Loucy (cell line): ENCODE data around the gene ARGLU1.

Experiments
- H2AFZ ChIP-seq: fragments of 200-600 bp; sonication (generic); 2 replicates; pipeline ENCODE4 v1.6.0; 2016; ENCODE audit warnings: antibody characterized with exemption, mild to moderate bottlenecking, low read length, moderate library complexity
- H3F3A ChIP-seq: fragments of 200-600 bp; 2 replicates; pipeline ENCODE4 v1.6.0; 2016; ENCODE audit warnings: antibody characterized with exemption, low read depth, mild to moderate bottlenecking
- H3K27me3 ChIP-seq: fragments of 200-600 bp; sonication (generic); 2 replicates; pipeline ENCODE4 v1.6.1; 2014; ENCODE audit warnings: low read length, mild to moderate bottlenecking; ENCODE audit not compliant: insufficient read depth, poor library complexity, severe bottlenecking
- H3K36me3 ChIP-seq: fragments of 200-600 bp; sonication (generic); 2 replicates; pipeline ENCODE4 v1.6.1; 2016; ENCODE audit warnings: low read length; ENCODE audit not compliant: insufficient read depth
- H3K4me1 ChIP-seq: fragments of 200-600 bp; sonication (generic); 2 replicates; pipeline ENCODE4 v1.5.1; 2014; ENCODE audit warnings: low read length, mild to moderate bottlenecking; ENCODE audit not compliant: insufficient read depth, poor library complexity, severe bottlenecking
- H3K4me2 ChIP-seq: fragments of 200-600 bp; sonication (generic); 2 replicates; pipeline ENCODE4 v1.6.0; 2014; ENCODE audit warnings: antibody characterized with exemption, low read length, low read depth, mild to moderate bottlenecking; ENCODE audit not compliant: poor library complexity, severe bottlenecking
- H3K4me3 ChIP-seq: fragments of 200-600 bp; sonication (generic); 2 replicates; pipeline ENCODE4 v1.5.1; 2014; ENCODE audit warnings: low read length, mild to moderate bottlenecking, mixed read lengths; ENCODE audit not compliant: poor library complexity, severe bottlenecking
- H3K79me2 ChIP-seq: fragments of 200-600 bp; sonication (generic); 2 replicates; pipeline ENCODE4 v1.6.1; 2014; ENCODE audit warnings: low read length; ENCODE audit not compliant: insufficient read depth
- H3K9ac ChIP-seq: fragments of 200-600 bp; sonication (generic); 2 replicates; pipeline ENCODE4 v1.6.0; 2014; ENCODE audit warnings: mild to moderate bottlenecking, low read depth, low read length, moderate library complexity; ENCODE audit not compliant: poor library complexity, severe bottlenecking
- H3K9me2 ChIP-seq: fragments of 200-600 bp; sonication (generic); replicated peaks from 2 replicates; pipeline ENCODE4 v1.6.1; 2016; ENCODE audit warnings: low read depth, low read length, mixed read lengths
- H3K9me3 ChIP-seq: fragments of 200-600 bp; sonication (generic); 2 replicates; pipeline ENCODE4 v1.6.1; 2014; ENCODE audit warnings: mild to moderate bottlenecking, antibody characterized with exemption, low read length, low read depth; ENCODE audit not compliant: insufficient read depth
- H4K20me1 ChIP-seq: fragments of 200-600 bp; sonication (generic); 2 replicates; pipeline ENCODE4 v1.6.0; 2014; ENCODE audit warnings: antibody characterized with exemption, low read length, mild to moderate bottlenecking; ENCODE audit not compliant: insufficient read depth, poor library complexity, severe bottlenecking
- CTCF ChIP-seq: fragments of 200-600 bp; sonication (generic); conservative IDR thresholded peaks from 2 replicates; pipeline ENCODE4 v1.5.1; 2014; ENCODE audit warnings: mild to moderate bottlenecking, antibody characterized with exemption, low read length
- EZH2phosphoT487 ChIP-seq: fragments of 200-600 bp; IDR thresholded peaks from 2 replicates; pipeline ENCODE4 v1.6.1; 2018; ENCODE audit warnings: antibody characterized with exemption, mild to moderate bottlenecking, moderate library complexity, borderline replicate concordance

Gene ARGLU1

DNA sequence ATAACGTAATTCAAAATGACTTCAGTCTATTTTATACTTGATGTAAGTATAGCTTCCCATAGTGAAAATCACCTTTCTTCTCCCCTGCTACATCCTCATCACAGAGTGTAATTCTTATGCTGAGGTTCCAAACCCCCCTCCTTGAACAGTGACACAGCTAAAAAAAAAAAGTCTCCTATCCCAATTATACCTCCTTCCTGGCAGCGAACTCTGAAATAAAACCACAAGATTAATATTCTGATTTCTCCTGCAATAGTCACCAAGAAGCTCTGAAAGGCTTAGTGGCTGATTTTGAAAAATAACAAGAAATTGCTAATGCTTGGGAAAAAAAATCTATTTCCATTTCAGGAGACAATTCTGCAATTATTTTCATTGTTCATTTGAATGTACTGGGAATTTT lies 68.8 kb downstream of the ARGLU1 start:
- Histone ChIP-seq H3K9me3 (no peaks in the 10 kb centered on the region), H3K4me1 (peaks cover 51% of the 10 kb centered on the region), H2AFZ (no peak overlapping the region; the same call in 1 of the 2 replicates), H3K9me2 (no peaks in the 10 kb centered on the region), H3K36me3 (no peaks in the 10 kb centered on the region), H3K27me3 (no peaks in the 10 kb centered on the region), H3K79me2 (no peaks in the 10 kb centered on the region), H3K4me2 (peak overlapping the region; percentile 57), H3K4me3 (no peak overlapping the region), H4K20me1 (no peaks in the 10 kb centered on the region), H3F3A (no peaks in the 10 kb centered on the region), H3K9ac (no peak overlapping the region)
- no peak for TF ChIP-seq EZH2phosphoT487
- no peak for TF ChIP-seq CTCF

DNA sequence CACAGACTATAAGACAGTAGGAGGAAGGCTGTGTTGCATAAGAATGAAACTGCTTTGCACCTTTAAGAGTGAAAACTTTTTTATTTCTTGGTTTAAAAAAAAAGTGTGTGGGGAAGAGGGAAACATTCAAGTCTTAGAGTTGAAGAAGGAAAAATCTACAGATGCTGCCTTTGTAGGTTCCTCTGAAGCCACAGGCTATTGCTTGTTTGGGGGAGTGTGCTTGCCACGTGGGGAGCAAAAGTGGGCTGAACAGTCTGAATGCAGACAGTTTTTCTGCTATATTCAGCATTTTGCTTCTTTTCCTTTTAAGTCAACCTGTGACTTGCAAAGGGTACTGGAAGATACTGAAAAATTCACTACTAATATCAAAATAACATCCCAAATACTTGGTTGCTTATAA lies 69.4 kb downstream of the ARGLU1 start:
- H3K9me3 ChIP-seq: no peaks in the 10 kb centered on the region
- no peak for TF ChIP-seq CTCF
- no peak for TF ChIP-seq EZH2phosphoT487
- no peaks in the 10 kb centered on the region for H4K20me1 ChIP-seq
- H3K27me3 ChIP-seq: no peaks in the 10 kb centered on the region
- H3K4me3 ChIP-seq: no peak overlapping the region
- no peaks in the 10 kb centered on the region for H3K79me2 ChIP-seq
- H3F3A ChIP-seq: no peaks in the 10 kb centered on the region
- peak overlapping the region; percentile 37; the same call in 1 of the 2 replicates for H2AFZ ChIP-seq
- peaks cover 55% of the 10 kb centered on the region for H3K4me1 ChIP-seq
- no peaks in the 10 kb centered on the region for H3K9me2 ChIP-seq
- no peak overlapping the region for H3K9ac ChIP-seq
- H3K36me3 ChIP-seq: no peaks in the 10 kb centered on the region
- peak overlapping the region; percentile 57 for H3K4me2 ChIP-seq

GRCh38 chr13:106498158-106498557 lies 69.8 kb downstream of the ARGLU1 start:
- Histone ChIP-seq H3K27me3 (no peaks in the 10 kb centered on the region), H3K9ac (no peak overlapping the region), H2AFZ (0 out of 2 replicates have a peak overlapping the region, but pooled peaks have one; percentile 14), H3K9me3 (no peaks in the 10 kb centered on the region), H3K36me3 (no peaks in the 10 kb centered on the region), H3K4me3 (no peak overlapping the region), H3F3A (no peaks in the 10 kb centered on the region), H3K9me2 (no peaks in the 10 kb centered on the region), H3K4me1 (peaks cover 58% of the 10 kb centered on the region), H3K4me2 (peak overlapping the region; percentile 57), H3K79me2 (no peaks in the 10 kb centered on the region), H4K20me1 (no peaks in the 10 kb centered on the region)
- TF ChIP-seq EZH2phosphoT487 (no peak), CTCF (no peak)
